HG03039 (cell line): ENCODE results near the gene AJUBA.
"Not testable (repeated sequence)": the region's sequence is repeated elsewhere in the genome, so short reads cannot be mapped to it uniquely, and the experiment has no call there.

ENCODE experiments used
- ATAC-seq: cut with Tn5 transposase; IDR thresholded peaks from one replicate; pipeline ENCODE4 v1.9.1; 2021; ENCODE audit warnings: mild to moderate bottlenecking, moderate library complexity; ENCODE audit not compliant: unreplicated experiment

Gene AJUBA

DNA sequence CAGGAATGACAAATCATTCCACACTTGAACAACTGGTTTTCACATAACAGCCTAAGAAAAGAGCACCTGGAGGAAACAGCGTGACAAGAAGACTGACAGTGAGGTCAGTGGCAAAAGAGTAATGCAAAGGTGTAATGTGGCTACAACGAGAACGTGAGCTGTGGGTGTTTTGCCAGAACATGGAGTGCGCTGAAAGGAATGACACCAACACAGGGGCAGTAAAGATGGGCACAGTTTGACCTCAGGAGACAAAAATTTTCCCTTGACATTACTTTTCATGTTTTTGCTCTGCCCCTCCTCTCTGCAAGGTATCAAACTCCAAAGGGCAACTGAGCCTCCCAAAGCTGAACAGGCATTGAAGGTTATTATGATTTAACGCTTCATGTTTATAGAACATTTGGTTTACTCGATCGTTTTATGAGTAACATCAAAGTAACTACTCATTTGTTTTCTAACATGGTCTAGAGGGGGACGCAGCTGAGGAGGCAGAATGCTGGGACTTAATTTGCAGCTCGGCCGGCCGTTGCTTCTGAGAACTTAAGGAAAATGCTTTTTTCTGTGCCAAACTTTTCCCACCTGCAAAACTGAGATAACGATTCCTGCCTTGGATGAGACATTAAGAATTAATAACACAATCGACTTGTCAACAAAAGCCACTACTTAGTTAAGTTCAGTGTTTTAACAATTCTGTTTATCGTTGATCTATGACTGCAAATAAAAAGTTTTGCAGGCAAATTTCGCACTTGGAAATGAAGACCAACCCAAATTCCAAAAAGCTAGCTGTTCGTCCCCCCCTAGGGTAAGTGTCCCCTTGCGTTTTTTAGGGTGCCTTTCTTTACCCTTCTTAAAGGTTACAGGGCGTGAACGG is 26.4 kb downstream of the AJUBA start:
- ATAC-seq: no peak

DNA sequence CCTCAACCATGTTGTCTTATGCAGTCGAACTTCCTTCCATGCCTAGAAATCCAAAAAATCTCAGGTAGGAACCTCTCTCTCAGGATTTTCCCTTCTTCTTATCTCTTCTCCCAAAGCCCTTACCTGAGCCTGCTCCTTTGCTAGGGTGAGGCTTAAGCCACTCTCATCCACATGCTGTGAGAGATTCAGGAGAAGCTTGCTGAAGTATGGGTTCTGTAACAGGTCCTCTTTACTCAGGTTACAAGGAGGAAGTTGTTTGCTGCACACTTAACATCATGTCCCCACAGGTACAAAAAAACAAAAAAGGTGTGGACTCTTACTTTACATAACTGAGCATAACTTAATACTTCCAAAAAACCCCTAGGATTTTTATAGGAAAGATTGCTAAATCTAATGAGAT is 29.9 kb downstream of the AJUBA start:
- no peak for ATAC-seq

DNA sequence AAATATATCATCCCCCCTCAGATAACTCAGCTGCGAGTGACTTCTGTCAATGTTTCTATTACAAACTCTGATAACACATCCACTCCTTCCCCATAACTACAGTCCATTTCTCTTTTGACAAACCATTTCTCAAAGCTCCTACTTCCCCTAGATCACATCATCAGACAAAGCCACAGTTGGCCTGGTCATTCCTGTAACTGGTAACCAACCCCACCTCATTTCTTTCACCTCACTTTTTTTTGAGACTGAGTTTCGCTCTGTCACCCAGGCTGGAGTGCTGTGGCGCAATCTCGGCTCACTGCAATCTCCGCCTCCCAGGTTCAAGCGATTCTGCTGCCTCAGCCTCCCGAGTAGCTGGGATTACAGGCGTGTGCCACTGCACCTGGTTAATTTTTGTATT is 30.6 kb downstream of the AJUBA start:
- not testable (repeated sequence) for ATAC-seq

DNA sequence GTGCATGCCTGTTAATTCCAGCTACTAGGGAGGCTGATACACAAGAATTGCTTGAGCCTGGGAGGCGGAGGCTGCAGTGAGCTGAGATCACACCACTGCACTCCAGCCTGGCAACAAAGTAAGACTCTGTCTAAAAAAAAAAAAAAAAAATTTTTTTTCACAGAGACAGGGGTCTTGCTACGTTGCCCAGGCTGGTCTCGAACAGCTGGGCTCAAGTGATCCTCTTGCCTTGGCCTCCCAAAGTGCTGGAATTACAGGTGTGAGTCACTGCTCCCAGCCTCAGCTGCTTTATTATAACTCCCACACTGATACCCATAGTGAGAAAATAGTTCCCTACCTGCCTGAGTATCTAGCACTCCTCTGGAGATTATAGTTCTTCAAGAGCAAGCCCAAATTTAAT is 36.7 kb downstream of the AJUBA start:
- no peak for ATAC-seq

DNA sequence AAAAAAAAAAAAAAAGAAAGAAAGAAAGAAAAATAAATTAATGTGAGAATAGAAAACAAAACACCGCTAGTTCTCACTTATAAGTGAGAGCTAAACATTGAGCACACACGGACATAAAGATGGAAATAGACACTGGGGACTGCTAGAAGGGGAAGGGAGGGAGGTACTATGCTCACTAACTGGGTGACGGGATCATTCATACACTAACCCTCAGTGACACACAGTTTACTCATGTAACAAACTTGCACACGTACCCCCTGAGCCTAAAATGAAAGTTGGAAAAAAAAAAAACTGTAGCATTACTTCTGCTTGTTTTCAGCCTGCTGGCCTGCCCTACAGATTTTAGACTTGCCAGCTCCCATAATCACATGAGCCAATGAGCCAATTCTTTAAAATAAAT is 42.7 kb downstream of the AJUBA start:
- no peak for ATAC-seq

DNA sequence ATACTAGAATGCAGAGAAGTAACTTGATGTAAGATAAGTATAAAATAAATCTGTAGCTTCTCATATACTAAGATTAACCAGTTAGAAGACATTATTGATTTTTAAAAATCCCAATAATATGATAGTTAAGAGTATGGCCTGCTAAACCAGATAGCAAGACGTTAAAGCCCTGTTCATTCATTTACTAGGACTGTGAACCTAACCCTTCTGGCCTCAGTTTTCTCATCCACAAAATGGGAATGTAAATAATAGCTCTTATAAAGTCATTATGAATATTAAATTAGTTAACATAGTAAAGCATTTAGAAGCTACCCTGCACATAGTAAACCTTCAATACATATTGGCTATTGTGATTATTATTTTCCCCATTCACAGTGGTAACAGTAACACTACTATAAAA is 47.2 kb downstream of the AJUBA start:
- no peak for ATAC-seq

DNA sequence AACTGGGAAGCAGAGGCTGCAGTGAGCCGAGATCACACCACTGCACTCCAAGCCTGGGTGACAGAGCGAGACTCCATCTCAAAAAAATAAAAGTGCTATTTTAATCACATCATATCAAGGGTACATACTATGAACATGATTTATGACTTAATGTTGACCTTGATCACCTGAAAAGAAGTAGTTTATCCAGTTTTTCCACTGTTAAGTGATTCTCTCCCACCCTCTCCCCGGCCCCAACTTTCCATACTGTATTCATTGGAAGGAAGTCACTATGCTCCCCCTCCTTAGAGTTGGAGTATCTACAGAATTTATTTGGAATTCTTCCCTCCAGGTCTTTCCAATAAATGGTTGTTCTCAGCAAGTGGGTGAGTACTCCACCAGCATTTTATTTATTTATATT is 50.2 kb downstream of the AJUBA start:
- ATAC-seq: no peak

DNA sequence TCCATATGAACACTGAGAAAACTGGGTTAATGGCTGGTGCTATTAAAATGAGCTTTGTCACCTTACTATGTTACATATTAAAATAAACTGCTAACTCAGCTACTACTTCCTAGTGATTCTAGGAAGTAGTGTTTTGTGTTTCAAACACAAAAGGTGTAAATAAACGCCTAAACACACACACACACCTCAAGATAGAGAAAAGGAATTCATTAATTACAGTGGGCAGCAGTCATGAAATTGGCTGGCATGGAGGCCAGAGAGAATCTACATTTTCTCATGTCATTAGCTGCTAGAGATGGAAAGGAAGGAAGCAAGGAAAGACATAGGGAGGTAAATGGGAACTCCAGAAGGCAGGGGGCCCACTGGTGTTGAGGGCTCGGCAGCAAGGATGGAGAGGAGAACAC is 52.4 kb downstream of the AJUBA start:
- no peak for ATAC-seq

DNA sequence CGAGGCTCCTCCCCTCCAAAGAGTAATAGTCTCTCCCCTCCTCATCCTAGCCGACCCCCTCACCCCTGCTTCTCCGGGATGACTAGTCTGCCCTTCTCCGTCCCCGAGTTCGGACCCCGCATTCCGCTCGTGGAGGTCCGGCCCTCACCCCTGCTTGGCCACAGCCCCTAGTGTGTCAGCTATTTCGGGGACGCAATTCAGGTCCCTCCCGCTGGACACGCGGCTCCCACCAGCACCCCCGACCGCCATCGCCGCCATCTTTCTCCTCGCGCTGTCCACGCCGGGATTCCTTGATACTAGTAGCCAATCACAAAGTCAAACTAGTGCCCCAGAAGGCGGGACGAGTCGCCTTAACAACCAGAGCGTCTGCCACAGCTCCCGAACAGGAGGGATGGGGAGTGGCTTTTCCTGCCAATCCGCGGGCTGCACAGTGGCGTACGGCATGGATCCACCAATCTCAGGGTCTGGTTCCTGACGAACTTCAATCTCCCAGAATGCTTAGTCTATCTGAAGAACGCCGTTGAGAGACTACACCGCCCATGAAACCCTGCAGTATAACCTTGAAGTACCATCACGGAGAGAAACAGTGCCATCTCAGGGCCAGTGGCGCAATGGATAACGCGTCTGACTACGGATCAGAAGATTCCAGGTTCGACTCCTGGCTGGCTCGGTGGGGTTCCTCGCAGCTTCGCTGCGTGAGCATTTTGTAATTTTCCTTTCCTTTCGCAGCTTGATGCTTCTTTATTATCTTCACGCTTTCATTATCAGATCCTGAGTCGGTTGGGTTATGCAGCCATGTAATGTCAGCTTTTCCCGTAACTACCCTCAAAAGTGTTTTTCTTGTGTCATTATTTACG is 53.0 kb downstream of the AJUBA start, which contains the start of gene PRMT5:
TSS of gene PRMT5 (minus strand) at position 273 of the 857 bp plus-strand sequence. CDS start at position 258, 15 bp downstream.
- ATAC-seq: peak; percentile 90

DNA sequence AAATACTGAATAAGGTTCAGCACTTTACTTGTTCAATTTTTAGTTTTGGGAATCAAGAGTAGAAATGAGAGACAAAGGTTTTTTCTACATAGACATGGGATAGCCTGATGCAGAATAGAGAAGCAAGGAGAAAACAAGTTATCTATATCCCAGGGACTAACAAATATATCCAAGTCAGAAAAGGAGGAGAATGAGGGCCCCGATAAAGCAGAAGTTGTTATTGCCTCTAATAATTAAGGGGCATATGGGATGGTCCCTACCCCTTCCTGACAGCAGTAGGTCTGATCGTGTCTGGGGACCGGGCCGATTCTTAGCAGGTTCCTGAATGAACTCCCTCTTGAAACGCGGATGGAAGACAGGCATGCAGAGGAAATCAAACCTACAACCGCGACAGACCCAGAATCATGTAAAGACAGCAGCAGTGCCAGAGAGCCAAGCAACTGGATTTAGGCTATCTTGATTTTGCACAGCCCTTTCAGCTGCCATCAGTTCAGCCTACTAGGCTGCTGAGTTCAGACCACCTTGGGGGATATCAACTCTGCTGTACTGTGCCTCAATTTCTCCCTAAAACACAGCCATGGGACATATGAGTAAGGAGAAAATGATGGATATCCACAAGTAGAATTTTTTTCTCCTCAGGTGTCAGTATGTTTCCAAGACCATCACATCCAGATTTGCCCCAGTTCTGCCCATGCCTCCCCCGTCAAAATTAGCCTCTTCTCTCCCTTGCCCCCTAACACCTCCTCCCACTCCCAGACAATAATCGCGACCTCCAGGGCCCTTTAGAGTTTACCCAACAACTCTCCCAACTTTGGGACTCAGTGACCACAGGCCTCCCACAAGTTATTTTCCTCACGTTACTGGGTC is 53.9 kb downstream of the AJUBA start:
- no peak for ATAC-seq

DNA sequence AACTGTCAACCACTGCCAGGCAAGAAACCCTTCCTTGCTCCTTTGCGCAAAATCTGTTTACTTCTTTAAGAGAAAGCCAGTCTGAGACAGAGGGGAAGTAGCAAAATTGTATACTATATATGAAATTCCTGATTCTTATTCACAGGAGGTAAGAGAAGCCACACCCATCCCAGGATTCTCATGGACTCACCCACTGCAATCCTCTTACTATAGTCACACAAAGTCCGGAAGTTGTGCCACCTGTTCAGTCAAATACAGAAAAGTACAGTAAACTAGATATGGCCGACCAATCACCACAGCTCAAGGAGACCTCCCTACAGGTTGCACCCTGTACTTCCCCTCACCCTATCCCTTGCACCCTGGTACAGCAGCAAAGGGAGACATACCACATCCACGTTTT is 56.0 kb downstream of the AJUBA start:
- no peak for ATAC-seq

DNA sequence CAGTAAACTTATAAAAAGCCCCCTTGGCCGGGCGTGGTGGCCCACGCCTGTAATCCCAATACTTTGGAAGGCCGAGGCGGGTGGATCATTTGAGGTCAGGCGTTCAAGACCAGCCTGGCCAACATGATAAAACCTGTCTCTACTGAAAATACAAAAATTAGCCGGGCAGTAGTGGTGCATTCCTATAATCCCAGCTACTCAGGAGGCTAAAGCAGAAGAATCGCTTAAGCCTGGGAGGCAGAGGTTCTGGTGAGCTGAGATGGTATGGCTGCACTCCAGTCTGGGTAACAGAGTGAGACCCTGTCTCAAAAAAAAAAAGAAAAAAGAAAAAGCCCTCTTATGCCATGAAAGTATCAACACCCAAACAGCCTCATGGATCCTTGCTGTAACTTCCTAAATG is 56.8 kb downstream of the AJUBA start:
- no peak for ATAC-seq

DNA sequence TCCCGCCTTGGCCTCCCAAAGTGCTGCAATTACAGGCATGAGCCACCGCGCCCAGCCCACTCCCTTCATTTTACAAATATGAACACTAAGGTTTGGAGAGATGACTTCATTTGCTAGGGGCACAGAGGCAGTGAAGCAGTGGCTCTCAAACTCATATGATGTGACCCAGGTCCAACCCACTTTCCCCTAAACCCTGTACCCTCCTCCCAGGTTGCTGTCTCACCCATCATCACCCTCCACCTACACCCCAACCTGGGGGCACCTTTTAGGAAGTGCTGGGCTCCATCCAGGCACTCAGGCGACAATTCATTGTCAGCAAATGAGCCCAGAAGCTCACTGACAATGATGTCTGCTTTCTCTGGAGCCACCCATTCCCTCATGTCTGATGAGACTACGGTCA is 58.6 kb downstream of the AJUBA start:
- ATAC-seq: no peak

DNA sequence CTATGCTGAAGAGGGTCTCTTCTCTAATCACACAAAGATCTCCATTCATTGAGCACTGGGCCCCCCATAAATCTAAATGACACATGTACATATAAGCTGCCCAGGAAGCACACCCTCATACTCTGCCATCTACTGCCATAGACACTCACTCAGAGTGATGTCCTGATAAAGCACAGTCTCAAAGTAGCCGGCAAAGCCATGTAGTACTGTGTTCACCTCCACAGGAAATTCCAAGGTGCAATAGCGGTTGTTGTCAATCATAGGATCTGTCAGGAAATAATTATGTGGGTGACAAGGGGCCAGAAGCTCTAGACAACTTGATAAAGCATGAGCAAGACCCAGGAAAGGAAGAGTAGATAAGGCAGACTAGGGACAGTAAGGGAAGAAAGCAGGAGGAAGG is 60.1 kb downstream of the AJUBA start:
- ATAC-seq: no peak
